Pulmonary artery endothelial cell (primary cell): ENCODE measurements around the gene SPECC1L. TPM values are rescaled to one million over a fixed set of nuclear protein-coding genes. Genes with fewer than 3 reads are reported as not detected.

Source experiments
- DNase-seq: peaks from one replicate; pipeline ENCODE4 v3.0.0-alpha.2; 2011; ENCODE audit warnings: low read depth, low spot score
- total RNA-seq: library from RNA; depleted of rRNA; stranded (reverse); fragments of >200 nt; gene quantifications from 2 replicates; pipeline ENCODE4 v1.2.3, GENCODE V29; 2014

SPECC1L gene
- total RNA-seq, 1 donor from 2014 or later = 42.0 TPM

DNA sequence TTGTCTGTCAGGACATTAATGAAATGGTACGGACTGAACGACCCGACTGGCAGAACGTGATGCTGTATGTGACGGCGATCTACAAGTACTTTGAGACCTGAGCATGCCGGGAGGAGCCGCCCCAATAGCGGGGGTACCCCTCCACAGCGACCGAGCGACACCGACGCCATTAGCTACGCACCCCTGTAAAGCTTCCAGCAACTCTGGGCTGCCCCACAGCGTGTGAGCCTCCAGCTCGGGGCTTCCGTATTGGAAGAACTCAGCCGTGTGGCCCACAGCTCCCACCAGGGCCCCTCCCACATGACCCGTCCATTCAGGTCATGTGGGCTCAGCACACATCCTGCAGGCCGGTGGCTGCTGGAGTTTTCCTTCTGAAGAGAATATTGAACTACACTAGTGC, 143.9 kb downstream of the SPECC1L start:
- DNase-seq = no peak

DNA sequence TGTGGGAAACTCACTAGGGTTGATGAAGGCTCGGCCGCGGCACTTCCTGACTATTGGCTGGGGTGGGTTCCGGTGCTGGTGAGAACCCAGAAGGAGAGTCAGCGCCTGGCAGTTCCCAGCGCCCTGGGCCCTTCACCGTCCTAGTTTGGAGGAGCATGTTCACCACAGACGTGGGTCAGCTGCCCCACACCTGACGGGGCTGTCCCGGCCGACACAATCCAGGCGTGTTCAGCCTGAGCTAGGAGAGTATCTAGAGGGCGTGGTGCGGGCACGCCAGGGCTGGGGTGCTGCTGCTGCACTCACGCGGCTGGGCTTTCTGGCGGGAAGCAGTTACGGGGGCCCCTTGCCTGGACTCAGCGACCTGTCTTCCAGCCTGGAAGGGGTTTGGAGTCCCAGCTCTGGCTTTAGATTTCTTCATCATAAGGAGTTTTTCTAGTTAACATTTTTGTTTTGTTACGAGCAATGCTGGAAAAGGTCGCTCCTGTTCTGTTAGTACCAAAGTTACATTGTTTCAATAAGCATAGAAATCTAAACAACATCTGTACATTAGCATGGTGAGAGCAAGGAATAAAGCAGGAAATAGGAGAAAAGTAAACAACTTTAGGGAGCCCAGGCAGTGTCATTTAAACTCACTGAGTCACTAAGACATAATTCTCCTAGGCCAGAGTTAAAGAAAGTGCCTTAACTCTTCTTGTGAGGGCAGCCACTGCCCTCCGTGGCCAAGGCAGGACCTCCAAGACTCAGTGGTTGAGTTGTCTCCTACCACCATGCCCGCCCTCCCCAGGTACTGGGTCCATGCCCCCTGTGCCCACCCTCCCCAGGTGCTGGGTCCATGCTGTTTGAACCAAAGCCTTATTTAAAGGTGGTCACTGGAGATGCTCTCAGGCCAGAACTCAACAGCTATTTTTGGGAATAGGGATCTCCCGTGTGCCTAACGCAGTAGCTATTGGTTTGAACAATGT, 144.6 kb downstream of the SPECC1L start:
- DNase-seq = no peak

DNA sequence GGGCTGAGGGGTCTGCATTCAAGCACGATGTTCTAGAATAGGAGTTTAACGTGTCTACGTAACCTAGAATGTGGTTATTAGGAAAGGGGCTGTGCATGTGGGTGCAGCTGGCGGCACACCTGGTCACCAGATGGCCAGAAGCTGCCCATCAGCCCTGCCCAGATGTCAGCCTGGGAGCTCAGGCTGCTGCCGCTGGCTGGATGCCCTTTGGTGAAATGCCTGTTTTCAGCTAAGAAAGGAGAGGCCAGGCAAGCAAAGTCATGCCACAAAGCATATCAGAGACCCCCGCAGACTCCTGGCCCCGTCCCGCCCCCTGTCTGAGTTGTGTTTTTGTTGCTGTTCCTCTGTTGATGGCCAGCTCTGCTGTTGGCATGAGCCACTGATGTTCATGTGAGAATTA, 145.5 kb downstream of the SPECC1L start:
- no peak for DNase-seq

DNA sequence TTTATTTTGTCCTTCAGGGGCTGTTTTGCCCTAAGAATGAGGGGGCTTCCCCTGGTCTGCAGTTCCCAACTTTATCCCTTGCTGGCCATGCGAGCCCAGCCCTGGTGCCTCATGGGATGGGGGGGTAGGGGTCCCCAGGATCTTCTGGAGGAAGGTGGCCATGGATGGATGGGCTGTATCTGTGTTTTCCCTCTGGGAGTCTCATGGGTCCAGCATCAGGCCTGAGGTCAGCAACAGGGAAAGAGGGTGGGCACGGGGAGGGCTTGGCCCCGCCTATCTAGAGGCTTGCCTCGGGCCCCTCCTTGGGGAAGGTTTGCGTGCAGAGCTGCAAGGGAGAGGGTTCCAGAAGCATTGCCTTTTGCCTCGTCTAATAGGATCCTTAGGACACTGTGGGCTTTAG, 146.0 kb downstream of the SPECC1L start:
- no peak for DNase-seq

DNA sequence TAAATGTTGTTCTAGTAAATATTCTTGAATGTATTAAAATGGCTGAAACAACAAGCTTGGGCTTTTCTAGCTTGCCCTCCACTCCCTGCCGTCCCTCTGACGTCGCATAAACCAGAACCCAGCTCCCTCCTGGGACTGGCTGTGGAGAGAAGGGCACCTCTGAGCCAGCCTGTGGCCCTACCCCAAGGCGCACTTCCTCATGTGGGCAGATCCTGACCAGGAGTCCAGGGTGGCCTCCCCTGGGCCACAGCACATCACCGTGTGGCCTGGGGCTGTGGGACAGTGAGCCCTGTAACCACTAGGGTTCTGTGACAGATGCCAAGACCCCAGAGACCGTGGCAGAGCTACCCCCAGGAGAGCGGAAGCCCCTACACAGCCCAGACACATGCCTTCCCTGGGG, 146.6 kb downstream of the SPECC1L start:
- no peak for DNase-seq

DNA sequence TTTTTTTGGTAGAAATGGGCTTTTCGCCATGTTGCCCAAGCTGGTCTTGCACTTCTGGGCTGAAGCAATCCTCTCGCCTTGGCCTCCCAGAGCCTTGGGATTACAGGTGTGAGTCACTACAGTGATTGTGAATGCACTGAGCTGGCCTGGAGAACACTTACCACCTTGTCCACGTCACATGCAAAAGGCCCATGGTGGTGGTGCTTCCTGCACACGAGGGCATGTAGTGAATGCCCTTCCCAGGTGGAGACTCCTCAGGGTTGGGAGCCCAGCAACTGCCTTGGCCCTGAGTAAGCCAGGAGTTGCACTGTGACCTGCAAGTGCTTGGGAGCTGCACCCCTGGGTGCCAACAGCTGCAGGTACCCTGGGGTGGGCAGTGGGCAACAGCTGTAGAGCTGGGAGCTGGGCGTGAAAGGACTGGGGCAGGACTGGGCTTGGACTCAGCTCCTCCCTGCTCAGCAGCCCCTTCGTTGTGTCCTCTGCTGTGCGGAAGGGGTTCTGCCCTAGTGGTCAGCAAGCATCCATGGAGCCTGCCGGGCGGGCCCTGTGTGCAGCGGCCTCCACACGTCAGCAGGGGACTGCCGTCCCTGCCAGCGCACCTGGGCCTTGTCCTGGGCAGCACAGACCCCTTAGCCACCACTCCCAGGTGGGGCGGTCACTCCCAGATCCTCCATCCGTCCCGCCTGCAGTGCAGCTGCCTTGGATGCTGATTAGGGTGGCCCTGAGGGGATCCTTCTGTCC, 147.4 kb downstream of the SPECC1L start:
- no peak for DNase-seq

DNA sequence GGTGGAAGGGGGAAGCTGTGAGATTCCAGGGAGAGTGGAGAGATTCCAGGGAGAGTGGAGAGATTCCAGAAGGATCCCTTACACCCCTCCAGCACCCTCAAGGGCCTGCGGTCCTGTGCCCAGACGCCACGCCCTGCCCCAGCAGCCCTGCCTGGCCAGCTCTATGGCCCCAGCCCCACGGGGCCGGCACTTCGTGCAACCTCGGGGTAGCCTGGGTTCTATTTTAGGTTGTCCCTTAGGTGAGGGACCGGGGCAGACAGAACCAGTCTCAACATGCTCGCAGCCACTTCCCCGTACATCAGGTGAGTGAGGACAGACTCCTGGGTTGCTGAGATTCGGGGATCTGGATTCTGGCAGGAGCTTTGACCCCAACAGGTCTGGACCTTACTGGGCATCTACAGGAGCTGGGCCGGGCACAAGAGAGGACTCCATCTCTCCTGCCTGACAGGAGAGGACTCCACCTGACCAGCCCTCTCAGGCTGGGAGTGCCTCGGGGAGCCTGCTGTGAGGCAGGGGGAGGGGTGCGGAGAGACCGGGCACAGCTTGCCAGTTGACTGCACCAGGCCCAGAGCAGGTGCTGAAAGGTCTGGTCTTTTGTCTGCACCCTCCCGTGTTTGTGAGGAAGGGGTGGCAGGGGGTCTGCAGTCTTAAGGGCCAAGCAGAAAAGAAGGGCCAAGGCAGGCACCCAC, 148.3 kb downstream of the SPECC1L start:
- no peak for DNase-seq

DNA sequence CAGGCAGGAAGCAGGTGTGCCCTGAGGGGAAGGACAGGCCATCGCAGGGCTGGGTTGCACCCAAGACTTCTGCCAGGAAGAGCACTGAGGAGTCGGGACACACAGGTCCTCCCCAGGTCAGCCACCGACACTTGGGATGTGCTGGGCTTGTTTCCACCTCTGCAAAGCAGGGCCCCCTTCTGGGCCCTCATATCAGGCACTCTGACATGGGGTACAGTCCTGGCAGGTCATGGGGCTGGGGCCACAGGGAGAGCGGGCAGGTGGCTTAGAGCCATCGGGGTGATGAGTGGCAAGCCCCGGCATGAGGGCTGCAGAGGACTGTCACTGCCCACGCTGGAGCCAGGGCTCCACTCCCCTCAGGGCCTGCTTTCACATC, 148.8 kb downstream of the SPECC1L start:
- no peak for DNase-seq

DNA sequence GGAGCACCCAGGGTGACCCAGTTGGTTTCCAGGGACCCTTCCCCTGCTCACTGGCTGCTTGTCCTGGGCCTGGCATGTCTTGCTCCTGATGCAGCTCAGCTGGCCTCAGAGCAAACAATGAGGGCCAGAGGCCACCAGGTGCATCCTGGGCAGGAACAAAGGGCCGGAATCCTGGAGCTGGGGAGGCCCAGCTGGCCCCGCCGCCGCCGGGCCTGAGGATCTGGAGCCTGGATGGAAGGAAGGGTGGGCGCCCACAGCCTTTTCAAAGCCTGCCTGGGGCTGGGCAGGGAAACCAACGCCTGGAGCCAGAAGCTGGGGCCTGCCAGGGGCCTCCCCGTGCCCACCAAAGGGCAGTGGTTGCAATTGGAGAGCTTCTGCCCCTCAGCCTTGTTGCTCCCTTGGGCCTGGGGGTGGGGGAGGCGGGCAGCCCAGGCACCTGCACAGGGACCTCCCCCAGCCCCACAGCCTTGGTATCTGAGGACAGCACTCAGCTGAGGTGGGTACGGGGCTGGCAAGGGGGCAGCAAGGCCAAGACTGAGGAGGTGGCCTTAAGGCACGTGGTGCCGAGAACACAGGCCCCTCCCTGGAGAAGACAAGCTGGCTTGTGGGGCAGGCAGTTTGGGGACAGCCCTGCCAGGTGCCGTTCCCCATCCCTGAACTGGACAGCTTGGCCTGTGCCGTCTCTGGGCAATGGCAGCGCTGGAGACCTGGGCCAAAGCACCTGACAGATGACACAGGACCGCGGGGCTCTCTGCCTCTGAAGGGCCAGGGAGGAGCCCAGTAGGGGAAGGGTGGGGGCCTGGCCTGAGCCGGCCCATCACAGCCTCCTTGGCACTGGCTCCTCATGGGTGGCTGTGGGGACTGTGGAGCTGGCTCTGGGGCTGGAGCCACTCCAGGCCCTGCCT, 149.7 kb downstream of the SPECC1L start:
- peak; percentile 81 for DNase-seq

DNA sequence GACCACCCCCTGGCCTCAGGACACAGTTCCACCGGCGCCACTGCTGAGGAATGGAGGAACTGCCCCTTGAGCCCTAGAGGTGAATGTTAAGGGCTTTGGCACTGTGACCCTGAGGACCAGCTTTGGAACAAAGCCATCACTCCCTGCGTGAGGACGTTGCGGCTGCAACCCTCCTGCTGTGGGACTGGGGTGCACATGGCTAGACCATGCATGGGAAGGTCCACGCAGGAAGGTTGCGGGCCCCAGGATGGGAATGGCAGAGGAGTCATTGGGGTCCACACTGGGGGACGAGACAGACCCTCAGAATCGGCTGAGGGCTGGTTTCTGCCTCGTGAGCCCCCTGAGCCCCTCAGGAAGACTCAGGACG, 150.3 kb downstream of the SPECC1L start:
- no peak for DNase-seq

DNA sequence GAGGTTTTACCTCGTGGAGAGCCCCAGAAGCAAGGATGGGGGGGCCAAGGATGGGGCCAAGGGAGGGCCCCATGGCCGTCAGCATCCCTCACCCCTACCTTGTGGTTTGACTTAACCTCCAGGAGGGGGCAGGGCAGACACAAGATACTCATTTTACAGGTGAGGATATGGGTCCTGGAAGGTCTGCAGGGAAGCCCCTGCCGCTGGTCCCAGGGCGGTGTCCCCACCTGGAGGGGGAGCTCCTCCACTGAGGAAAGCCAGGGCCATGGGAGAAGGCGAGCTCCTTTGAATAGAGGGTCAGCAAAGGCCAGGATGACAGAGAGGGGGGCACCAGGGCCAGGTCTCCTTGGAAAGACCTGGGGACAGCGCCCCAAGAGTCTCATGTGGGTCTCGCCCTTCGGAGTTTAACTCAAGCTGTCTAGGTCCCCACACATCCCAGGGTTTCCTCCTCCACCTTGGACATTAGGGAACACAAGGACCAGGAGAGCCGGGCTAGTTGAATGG, 150.8 kb downstream of the SPECC1L start:
- DNase-seq = no peak

DNA sequence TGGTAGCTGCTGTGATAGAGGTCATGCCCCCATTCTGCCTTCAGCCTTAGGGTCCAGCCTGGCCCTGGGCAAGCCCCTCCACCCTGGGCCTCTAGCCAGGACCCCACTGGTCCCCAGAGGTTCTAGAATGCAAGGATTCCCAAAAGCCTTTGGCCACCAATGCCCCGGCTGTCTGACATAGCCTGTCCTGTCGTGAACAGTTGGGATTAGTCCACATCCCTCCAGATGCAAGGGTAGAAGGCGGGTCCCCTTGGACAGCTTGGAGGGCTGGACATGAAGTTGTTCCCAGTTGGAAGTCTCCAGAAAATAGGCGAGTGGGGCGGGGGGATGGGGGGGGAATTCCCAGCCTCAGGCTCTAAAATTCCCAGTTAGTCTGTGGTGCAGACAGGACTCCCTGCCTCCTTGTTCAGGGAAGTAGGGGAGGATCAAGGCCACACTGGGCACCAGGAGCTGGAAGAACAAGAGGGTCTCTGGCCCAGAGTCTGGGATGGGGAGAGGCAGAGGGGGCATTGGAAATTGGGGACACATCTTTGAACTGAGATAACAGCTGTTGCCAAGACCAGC, 151.6 kb downstream of the SPECC1L start:
- DNase-seq = no peak

DNA sequence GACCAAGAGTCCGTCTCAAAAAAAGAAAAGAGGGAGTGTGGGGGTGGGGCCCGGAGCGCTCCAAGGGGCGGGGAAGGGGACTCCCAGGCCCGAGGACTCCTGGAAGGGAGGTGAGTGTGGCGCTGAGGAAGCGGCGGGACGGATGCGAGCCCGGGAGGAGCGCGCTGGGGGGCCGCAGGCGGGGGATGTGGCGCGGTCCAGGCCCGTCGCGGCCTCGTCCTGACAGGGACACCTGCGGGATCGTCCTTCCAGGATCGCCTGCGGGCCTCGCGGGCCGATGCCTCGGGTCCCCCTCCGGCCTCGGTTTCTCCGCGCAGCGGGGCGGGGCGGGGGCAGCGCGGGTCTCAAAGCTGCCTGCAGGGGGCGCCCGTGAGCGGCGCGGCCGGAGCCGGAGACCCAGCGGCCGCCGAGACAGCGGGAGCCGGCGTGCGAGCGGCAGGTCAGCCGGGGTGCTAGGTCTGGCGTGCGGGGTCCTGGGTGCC, 152.9 kb downstream of the SPECC1L start:
- no peak for DNase-seq

DNA sequence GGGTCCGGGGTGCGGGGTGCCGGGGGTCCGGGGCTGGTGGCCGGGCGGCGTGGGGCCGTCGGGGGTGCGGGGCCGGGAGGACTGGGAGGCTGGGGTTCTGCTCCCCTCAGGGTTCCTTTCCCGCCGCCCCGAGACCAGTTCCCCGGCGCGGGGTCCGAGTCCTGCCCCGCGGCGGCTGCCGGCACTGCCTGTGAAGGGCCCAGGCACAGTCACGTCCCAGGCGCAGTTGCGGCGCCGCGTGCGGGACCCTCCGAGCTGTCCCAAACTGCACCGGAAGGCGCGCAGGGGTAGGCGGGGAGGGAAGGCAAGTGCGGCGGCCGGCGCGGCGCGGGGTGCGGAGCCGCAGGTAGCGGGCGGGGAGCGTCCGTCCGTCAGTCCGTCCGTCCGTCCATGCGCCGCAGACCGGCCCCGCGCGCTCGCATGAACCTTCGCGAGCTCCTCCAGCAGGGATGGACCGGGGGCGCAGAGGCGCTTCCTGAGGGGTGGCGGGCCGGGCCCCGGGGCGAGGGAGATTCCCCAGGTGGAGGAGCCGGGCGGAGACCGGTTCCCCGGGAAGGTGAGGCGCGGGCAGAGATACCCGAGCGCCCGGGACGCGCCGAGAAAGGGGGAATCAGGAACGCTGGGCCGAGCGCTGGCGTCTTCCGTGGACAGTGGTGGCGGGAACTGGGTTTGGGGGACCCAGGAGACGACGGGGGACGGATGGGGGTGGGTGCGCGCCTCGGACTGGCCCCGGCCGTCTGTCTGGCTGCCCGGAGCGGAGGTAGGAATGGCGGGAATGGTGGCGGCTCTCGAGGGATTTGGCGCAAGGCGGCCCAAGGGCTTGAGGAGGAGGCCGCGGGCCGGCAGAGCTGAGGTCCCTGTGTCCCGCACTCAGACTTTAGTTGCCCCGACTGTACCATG, 153.6 kb downstream of the SPECC1L start:
- DNase-seq = no peak

DNA sequence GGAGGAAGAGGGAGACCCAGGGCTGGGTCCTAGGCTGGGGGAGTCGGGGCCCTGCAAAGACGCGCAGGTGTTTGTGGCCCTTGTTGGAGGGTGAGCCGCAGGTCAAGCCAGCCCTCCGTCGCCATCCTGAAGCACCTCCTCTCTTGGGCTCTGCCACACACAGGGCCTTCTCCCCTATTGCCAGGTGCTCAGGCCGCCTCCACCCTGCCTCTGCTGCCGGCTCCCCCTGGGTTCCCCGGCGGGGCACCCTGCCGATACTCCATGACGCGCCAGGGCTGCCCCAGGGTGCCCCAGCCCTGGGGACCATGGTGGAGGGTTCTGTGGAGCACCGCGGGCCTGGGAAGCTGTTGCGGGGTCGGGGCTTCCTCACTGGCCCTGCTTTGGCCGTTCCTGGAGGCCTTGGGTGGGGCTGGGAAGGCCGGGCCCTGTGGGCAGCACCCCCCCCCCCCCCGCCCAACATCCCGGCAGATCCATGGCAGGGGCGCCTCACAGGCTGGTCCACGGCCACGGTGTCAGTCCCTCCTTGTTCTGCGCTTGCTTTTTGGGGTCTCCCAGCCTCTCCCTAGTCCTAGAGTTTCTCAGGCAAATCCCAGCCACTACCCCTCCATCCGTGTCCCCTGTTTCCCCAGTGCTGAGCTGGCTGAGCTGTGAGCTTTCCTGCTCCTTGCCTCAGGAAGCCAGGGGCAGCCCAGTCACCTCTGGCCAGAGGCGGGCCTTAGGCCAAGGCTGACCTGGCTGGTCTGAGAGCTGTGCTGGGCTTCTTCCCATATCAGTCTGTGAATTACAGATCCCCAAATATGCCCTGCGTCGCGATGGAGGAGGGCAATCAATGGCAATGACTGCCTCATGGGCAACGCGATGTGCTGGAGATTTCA, 154.5 kb downstream of the SPECC1L start:
- no peak for DNase-seq

DNA sequence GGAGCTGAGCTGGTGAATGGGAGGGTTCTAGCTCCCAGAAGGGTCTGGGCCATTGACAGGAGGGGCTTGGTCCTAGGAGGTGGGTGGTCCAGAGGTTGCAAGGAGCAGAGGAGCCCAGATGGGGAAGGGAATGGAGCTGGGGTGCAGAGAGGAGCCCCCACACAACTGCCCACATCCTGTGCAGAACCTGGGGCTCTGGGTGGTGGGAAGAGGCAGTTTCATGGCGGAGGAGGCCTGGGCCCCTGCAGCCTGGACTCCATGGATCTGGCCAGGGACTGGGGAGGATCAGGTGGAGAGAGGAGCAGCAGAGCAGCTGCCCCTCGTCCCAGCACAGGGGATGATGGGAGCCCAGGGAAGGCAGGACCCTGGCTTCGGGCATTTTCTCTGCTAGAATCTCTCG, 155.8 kb downstream of the SPECC1L start:
- DNase-seq = no peak

DNA sequence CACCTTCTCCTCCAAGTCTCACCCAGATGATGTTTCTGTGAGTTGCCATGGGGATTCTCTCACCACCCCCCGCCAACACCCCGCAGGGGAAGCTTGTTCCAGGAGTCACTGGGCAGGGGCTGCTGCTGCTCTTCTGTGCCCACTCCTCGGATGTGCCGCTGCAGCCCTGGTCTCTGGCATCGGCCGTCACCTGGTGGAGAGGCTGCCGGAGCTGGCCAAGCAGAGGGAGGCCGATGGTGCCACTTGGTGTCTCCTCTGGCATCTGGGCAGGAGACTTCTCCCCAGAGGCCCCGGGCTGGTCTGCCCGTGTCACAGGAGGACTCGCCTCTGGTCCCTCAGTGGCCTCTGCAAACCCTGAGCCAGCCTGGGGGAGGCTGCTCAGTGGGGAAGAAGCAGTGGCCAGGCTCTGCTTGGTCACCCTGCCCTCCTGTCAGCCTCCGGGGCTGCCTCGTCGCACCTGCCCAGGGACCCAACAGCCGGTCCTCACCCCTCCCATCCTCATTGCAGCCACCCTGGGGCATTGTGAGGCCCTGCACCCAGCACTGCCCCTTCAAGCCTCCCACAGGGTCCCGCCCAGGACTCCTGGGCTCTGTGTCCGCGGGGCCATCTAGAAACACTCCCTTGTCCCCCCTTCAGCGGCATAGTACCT, 156.3 kb downstream of the SPECC1L start:
- no peak for DNase-seq
